ENCODE results near the gene CD300E. TPM values are rescaled to one million over a fixed set of nuclear protein-coding genes. Genes with fewer than 3 reads are reported as not detected.

The CD300E gene
- total RNA-seq, 1 experiment from 2014 or later, result not detected

DNA sequence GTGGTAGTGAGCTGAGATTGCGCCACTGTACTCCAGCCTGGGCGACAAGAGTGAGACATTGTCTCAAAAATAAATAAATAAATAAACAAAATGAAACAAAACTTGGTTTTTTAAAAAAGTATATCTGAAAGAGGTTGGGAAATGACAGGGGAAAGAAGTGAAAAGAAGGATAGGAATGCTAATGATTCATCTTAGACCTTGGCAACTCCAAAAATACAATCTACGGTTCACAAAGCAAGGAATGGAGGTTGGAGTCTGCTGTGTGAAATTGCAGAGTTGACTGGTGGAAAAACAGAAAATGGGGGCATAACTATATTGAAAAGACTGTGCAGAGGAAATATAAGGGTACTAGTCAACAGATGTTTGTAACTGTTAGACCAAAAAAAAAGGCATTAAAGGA lies 40.0 kb upstream of the CD300E start:
- Histone ChIP-seq H3K27ac (ENCODE audit: low read length) (no peak overlapping the region), H4K20me1 (ENCODE audit: low read length) (no peaks in the 10 kb centered on the region), H3K36me3 (ENCODE audit: low read depth, low read length) (no peaks in the 10 kb centered on the region), H3K9ac (ENCODE audit: low read length) (no peak overlapping the region), H3K4me1 (ENCODE audit: insufficient read depth, low read length) (no peaks in the 10 kb centered on the region), H3K9me3 (ENCODE audit: low read length) (no peaks in the 10 kb centered on the region), H3K79me2 (ENCODE audit: low read length) (no peaks in the 10 kb centered on the region), H3K27me3 (ENCODE audit: low read length) (peaks cover 81% of the 10 kb centered on the region), H2AFZ (ENCODE audit: low read length) (no peak overlapping the region), H3K4me3 (ENCODE audit: low read length) (no peak overlapping the region), H3F3A (ENCODE audit: low read length, unreplicated experiment) (no peaks in the 10 kb centered on the region), H3K9me2 (replicated peaks; ENCODE audit: low read length) (no peaks in the 10 kb centered on the region), H3K4me2 (ENCODE audit: low read length) (no peak overlapping the region)
- ChIA-PET CTCF (no interaction called here), POLR2A (ENCODE audit: unreplicated experiment) (no interaction called here)
- ATAC-seq (no peak), DNase-seq (no peak)
- no TSS peak for BruUV-seq (replicated peaks)
- intact Hi-C loops (cut with micrococcal nuclease), result no loop called here
- TF ChIP-seq, protein P1, sequence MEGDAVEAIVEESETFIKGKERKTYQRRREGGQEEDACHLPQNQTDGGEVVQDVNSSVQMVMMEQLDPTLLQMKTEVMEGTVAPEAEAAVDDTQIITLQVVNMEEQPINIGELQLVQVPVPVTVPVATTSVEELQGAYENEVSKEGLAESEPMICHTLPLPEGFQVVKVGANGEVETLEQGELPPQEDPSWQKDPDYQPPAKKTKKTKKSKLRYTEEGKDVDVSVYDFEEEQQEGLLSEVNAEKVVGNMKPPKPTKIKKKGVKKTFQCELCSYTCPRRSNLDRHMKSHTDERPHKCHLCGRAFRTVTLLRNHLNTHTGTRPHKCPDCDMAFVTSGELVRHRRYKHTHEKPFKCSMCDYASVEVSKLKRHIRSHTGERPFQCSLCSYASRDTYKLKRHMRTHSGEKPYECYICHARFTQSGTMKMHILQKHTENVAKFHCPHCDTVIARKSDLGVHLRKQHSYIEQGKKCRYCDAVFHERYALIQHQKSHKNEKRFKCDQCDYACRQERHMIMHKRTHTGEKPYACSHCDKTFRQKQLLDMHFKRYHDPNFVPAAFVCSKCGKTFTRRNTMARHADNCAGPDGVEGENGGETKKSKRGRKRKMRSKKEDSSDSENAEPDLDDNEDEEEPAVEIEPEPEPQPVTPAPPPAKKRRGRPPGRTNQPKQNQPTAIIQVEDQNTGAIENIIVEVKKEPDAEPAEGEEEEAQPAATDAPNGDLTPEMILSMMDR (conservative IDR thresholded peaks at IDR 0.05; ENCODE audit: low read depth, low read length), result no peak

DNA sequence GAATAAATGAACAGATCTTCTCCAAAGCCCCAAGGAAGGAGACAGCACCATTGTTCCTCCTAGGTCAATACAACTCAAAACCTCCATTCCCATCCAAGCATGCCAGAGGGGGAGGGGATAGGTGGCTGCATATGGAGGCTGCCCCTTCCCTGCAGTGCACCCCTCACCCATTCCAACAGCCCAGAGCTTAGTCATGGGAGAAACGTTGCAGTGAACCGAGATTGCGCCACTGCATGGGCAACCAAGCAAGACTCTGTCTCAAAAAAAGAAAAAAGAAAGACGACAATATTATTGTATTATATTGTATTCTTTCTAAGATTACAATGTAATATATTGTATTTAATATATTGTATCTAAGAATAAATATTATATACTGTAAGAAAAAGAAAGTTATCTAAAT lies 36.4 kb upstream of the CD300E start:
- H3K4me3 ChIP-seq (ENCODE audit: low read length), result no peak overlapping the region
- H2AFZ ChIP-seq (ENCODE audit: low read length), result no peak overlapping the region
- H3K79me2 ChIP-seq (ENCODE audit: low read length), result no peaks in the 10 kb centered on the region
- POLR2A ChIA-PET (ENCODE audit: unreplicated experiment), result no interaction called here
- no peaks in the 10 kb centered on the region for H4K20me1 ChIP-seq (ENCODE audit: low read length)
- ATAC-seq (no peak), DNase-seq (no peak)
- BruUV-seq (replicated peaks), result no TSS peak
- H3K9ac ChIP-seq (ENCODE audit: low read length), result no peak overlapping the region
- H3K36me3 ChIP-seq (ENCODE audit: low read depth, low read length), result no peaks in the 10 kb centered on the region
- no peak overlapping the region for H3K27ac ChIP-seq (ENCODE audit: low read length)
- no peaks in the 10 kb centered on the region for H3K9me2 ChIP-seq (replicated peaks; ENCODE audit: low read length)
- intact Hi-C loops (cut with micrococcal nuclease), result loop anchor here (5.0 kb wide), 1 partner anchor 207 kb away; no protein-coding TSS in a partner anchor
- no peak overlapping the region for H3K4me2 ChIP-seq (ENCODE audit: low read length)
- CTCF ChIA-PET, result no interaction called here
- no peaks in the 10 kb centered on the region for H3K9me3 ChIP-seq (ENCODE audit: low read length)
- no peaks in the 10 kb centered on the region for H3K4me1 ChIP-seq (ENCODE audit: insufficient read depth, low read length)
- no peaks in the 10 kb centered on the region for H3F3A ChIP-seq (ENCODE audit: low read length, unreplicated experiment)
- TF ChIP-seq EZH2 (IDR thresholded peaks at IDR 0.05; ENCODE audit: low read length, unreplicated experiment), result no peak
- TF ChIP-seq, protein P1 (conservative IDR thresholded peaks at IDR 0.05; ENCODE audit: low read depth, low read length), result no peak
- TF ChIP-seq EZH2phosphoT487 (IDR thresholded peaks at IDR 0.05; ENCODE audit: borderline replicate concordance, low read length), result no peak
- H3K27me3 ChIP-seq (ENCODE audit: low read length), result peaks cover 76% of the 10 kb centered on the region

DNA sequence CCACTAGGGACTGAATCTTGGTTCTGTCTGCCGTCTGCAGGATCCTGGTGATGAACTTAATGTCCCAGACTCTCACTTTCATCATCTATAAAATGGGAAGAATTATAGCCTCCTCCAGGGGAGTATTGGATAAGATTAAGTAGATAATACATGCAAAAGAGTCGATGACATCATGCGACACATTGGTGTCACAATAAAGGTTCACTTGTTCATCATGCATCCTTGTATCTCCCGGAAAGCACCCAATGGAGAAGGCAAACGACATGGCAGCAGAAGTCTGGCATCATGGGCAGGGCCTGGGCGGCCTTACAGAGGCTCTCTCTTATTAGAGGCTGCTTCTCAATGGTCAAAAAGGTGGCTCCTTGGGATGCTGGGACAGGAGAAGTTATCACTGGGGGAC lies 35.1 kb upstream of the CD300E start:
- Histone ChIP-seq H3K9me3 (ENCODE audit: low read length) (no peaks in the 10 kb centered on the region), H3F3A (ENCODE audit: low read length, unreplicated experiment) (no peaks in the 10 kb centered on the region), H3K79me2 (ENCODE audit: low read length) (no peaks in the 10 kb centered on the region), H3K4me2 (ENCODE audit: low read length) (no peak overlapping the region), H3K4me3 (ENCODE audit: low read length) (no peak overlapping the region), H3K9ac (ENCODE audit: low read length) (no peak overlapping the region), H2AFZ (ENCODE audit: low read length) (no peak overlapping the region), H3K36me3 (ENCODE audit: low read depth, low read length) (no peaks in the 10 kb centered on the region), H3K9me2 (replicated peaks; ENCODE audit: low read length) (no peaks in the 10 kb centered on the region), H4K20me1 (ENCODE audit: low read length) (no peaks in the 10 kb centered on the region), H3K27ac (ENCODE audit: low read length) (no peak overlapping the region), H3K27me3 (ENCODE audit: low read length) (peaks cover 76% of the 10 kb centered on the region), H3K4me1 (ENCODE audit: insufficient read depth, low read length) (no peaks in the 10 kb centered on the region)
- DNase-seq, result no peak
- CTCF ChIA-PET, result no interaction called here
- ATAC-seq, result no peak
- intact Hi-C loops (cut with micrococcal nuclease), result loop anchor here (5.0 kb wide), 1 partner anchor 209 kb away; no protein-coding TSS in a partner anchor
- POLR2A ChIA-PET (ENCODE audit: unreplicated experiment), result no interaction called here
- TF ChIP-seq, protein P1 (conservative IDR thresholded peaks at IDR 0.05; ENCODE audit: low read depth, low read length), result no peak
- TF ChIP-seq EZH2 (IDR thresholded peaks at IDR 0.05; ENCODE audit: low read length, unreplicated experiment), result no peak
- no peak for TF ChIP-seq EZH2phosphoT487 (IDR thresholded peaks at IDR 0.05; ENCODE audit: borderline replicate concordance, low read length)
- BruUV-seq (replicated peaks), result no TSS peak

Data from PC-3 (cell line).